Endodermal cell (in vitro differentiated cells): ENCODE measurements around the gene UROS. TPM values are rescaled to one million over a fixed set of nuclear protein-coding genes. Genes with fewer than 3 reads are reported as not detected.

Source experiments
- DNase-seq: peaks from one replicate; pipeline ENCODE4 v3.0.0-alpha.2; 2017
- H3K27ac ChIP-seq: 2 replicates; pipeline ENCODE4 v1.5.1; 2013; ENCODE audit warnings: mild to moderate bottlenecking, low read depth, low read length, moderate library complexity
- H3K27me3 ChIP-seq: 2 replicates; pipeline ENCODE4 v1.6.1; 2013; ENCODE audit warnings: mild to moderate bottlenecking, low read length, moderate library complexity; ENCODE audit not compliant: insufficient read depth, control insufficient read depth, poor library complexity, severe bottlenecking
- H3K36me3 ChIP-seq: 2 replicates; pipeline ENCODE4 v1.7.0; 2013; ENCODE audit warnings: mild to moderate bottlenecking, low read length, moderate library complexity; ENCODE audit not compliant: control insufficient read depth, insufficient read depth
- H3K4me1 ChIP-seq: one replicate; pipeline ENCODE4 v1.7.0; 2013; ENCODE audit warnings: low read length; ENCODE audit not compliant: control insufficient read depth, insufficient read depth
- H3K4me3 ChIP-seq: 2 replicates; pipeline ENCODE4 v1.5.1; 2013; ENCODE audit warnings: mild to moderate bottlenecking, low read length, moderate library complexity
- H3K9ac ChIP-seq: 2 replicates; pipeline ENCODE4 v1.6.1; 2013; ENCODE audit warnings: mild to moderate bottlenecking, low read length, moderate library complexity; ENCODE audit not compliant: poor library complexity, severe bottlenecking; ENCODE audit errors: extremely low read depth
- H3K9me3 ChIP-seq: 2 replicates; pipeline ENCODE4 v1.6.1; 2013; ENCODE audit warnings: mild to moderate bottlenecking, low read length, moderate library complexity; ENCODE audit not compliant: control insufficient read depth
- H3K27ac Mint-ChIP-seq: 2 replicates; pipeline ENCODE4 v1.8.0; 2020; ENCODE audit warnings: mixed read lengths
- H3K27me3 Mint-ChIP-seq: 2 replicates; pipeline ENCODE4 v1.8.0; 2021; ENCODE audit warnings: mild to moderate bottlenecking, mixed read lengths; ENCODE audit not compliant: insufficient read depth
- H3K36me3 Mint-ChIP-seq: 2 replicates; pipeline ENCODE4 v1.8.0; 2020; ENCODE audit warnings: low read depth, mixed read lengths
- H3K4me1 Mint-ChIP-seq: 2 replicates; pipeline ENCODE4 v1.8.0; 2020; ENCODE audit warnings: mixed read lengths
- H3K4me3 Mint-ChIP-seq: 2 replicates; pipeline ENCODE4 v1.8.0; 2020; ENCODE audit warnings: mild to moderate bottlenecking, moderate library complexity, mixed read lengths
- H3K9me3 Mint-ChIP-seq: 2 replicates; pipeline ENCODE4 v1.8.0; 2020; ENCODE audit warnings: mild to moderate bottlenecking, mixed read lengths
- CTCF ChIP-seq: fragments of 200-600 bp; sonication (generic); conservative IDR thresholded peaks from 2 replicates; pipeline ENCODE4 v1.5.0; 2021; ENCODE audit warnings: antibody characterized with exemption, mild to moderate bottlenecking
- WGBS, 2 experiments: methylation state at CpG; one replicate each; pipeline versions ENCODE4 v1.1.5 to v1.1.7; 2013; ENCODE audit warnings: missing lambda C conversion rate in 2 of 2, mixed read lengths in 1 of 2; ENCODE audit not compliant: insufficient coverage in 1 of 2, insufficient read length in 1 of 2; 5-methylcytosine and 5-hydroxymethylcytosine counted together
- total RNA-seq, 2 donors: library from RNA; stranded (reverse); fragmentation: NEBNext Ultra II Directional in 1 of 2; extraction: Animal tissue kit (Norgen Biotek cat#: 25700) in 1 of 2; gene quantifications; 2 replicates in 1 of 2; 3 replicates in 1 of 2; pipeline ENCODE4 v1.2.1, GENCODE V29; 2021

The UROS gene
- total RNA-seq, 2 donors from 2014 or later, result 49.2 to 69.4 TPM

GRCh38 chr10:125815764-125816163 is 7.3 kb downstream of the UROS start:
- H3K9ac ChIP-seq, result no peak overlapping the region
- Mint-ChIP-seq H3K27me3 (no peaks in the 10 kb centered on the region), H3K4me1 (peaks cover 8% of the 10 kb centered on the region), H3K27ac (peak overlapping the region; percentile 64), H3K36me3 (peaks cover 35% of the 10 kb centered on the region), H3K9me3 (no peaks in the 10 kb centered on the region), H3K4me3 (no peak overlapping the region)
- no peaks in the 10 kb centered on the region for H3K27me3 ChIP-seq
- no peak for DNase-seq
- no peaks in the 10 kb centered on the region for H3K9me3 ChIP-seq
- WGBS, 2 experiments, result 0% methylated on average over 1 of the region's 1 CpG; no CpG with 5 or more reads in 1 of the 2 experiments
- no peak for TF ChIP-seq CTCF
- H3K4me1 ChIP-seq, result no peaks in the 10 kb centered on the region
- H3K4me3 ChIP-seq, result no peak overlapping the region
- H3K27ac ChIP-seq, result no peak overlapping the region
- peaks cover 31% of the 10 kb centered on the region for H3K36me3 ChIP-seq

GRCh38 chr10:125812128-125812750 is 10.8 kb downstream of the UROS start:
- H3K9me3 ChIP-seq, result no peaks in the 10 kb centered on the region

GRCh38 chr10:125811251-125811650 is 11.8 kb downstream of the UROS start:
- no peak overlapping the region for H3K4me3 Mint-ChIP-seq
- DNase-seq, result no peak
- Histone ChIP-seq H3K36me3 (peaks cover 54% of the 10 kb centered on the region), H3K27ac (no peak overlapping the region), H3K9ac (no peak overlapping the region), H3K4me1 (peaks cover 4% of the 10 kb centered on the region), H3K27me3 (no peaks in the 10 kb centered on the region), H3K4me3 (no peak overlapping the region), H3K9me3 (no peaks in the 10 kb centered on the region)
- H3K27me3 Mint-ChIP-seq, result no peaks in the 10 kb centered on the region
- H3K4me1 Mint-ChIP-seq, result peaks cover 3% of the 10 kb centered on the region
- H3K9me3 Mint-ChIP-seq, result no peaks in the 10 kb centered on the region
- TF ChIP-seq CTCF, result no peak
- H3K36me3 Mint-ChIP-seq, result peaks cover 55% of the 10 kb centered on the region
- WGBS, 2 experiments, result 80 to 95% methylated on average over 1 of the region's 1 CpG
- no peak overlapping the region for H3K27ac Mint-ChIP-seq

More at GRCh38 chr10:125812128-125812750, 10.8 kb downstream of the UROS start:
- H3K4me3 ChIP-seq, result no peak overlapping the region
- peaks cover 50% of the 10 kb centered on the region for H3K36me3 ChIP-seq
- no peak for DNase-seq
- 58% methylated on average over 1 of the region's 1 CpG; no CpG with 5 or more reads in 1 of the 2 experiments for WGBS, 2 experiments
- H3K36me3 Mint-ChIP-seq, result peaks cover 50% of the 10 kb centered on the region
- no peaks in the 10 kb centered on the region for H3K4me1 Mint-ChIP-seq
- H3K4me1 ChIP-seq, result no peaks in the 10 kb centered on the region
- no peak overlapping the region for H3K9ac ChIP-seq
- H3K9me3 Mint-ChIP-seq, result no peaks in the 10 kb centered on the region
- H3K27ac Mint-ChIP-seq, result no peak overlapping the region
- H3K4me3 Mint-ChIP-seq, result no peak overlapping the region
- H3K27me3 Mint-ChIP-seq, result no peaks in the 10 kb centered on the region
- no peak for TF ChIP-seq CTCF
- H3K27ac ChIP-seq, result no peak overlapping the region
- no peaks in the 10 kb centered on the region for H3K27me3 ChIP-seq
